Caki2 (cell line): ENCODE measurements around the gene DIP2B. TPM values are rescaled to one million over a fixed set of nuclear protein-coding genes. Genes with fewer than 3 reads are reported as not detected.
A peak's percentile ranks its signal among the peaks of the same experiment; 100 is the strongest.

Experiments used
- DNase-seq: peaks from one replicate; pipeline ENCODE4 v3.0.0-alpha.2; 2015; ENCODE audit warnings: low read depth
- in situ Hi-C: cut with HindIII; loops from 2 replicates; pipeline ENCODE4 v1.10.0; 2016; ENCODE audit warnings: low sequenced_read_pairs, low pct_unique_long_range_greater_than_20kb, mixed read lengths
- total RNA-seq: library from RNA; depleted of rRNA; stranded (reverse); fragments of >200 nt; shearing (Covaris generic); gene quantifications from 2 replicates; pipeline ENCODE4 v1.2.3, GENCODE V29; 2014; ENCODE audit warnings: low replicate concordance

Gene DIP2B
- total RNA-seq, 1 experiment from 2014 or later: 3.6 TPM

GRCh38 chr12:50568338-50569091, 63.7 kb downstream of the DIP2B start:
- no peak for DNase-seq
- in situ Hi-C loops: no loop called here

GRCh38 chr12:50569321-50569720, 64.5 kb downstream of the DIP2B start:
- DNase-seq: no peak
- in situ Hi-C loops: no loop called here

- DNase-seq: peak; percentile 44
- in situ Hi-C loops: no loop called here
Measured at GRCh38 chr12:50569876-50570275, 65.1 kb downstream of the DIP2B start.

- in situ Hi-C loops: no loop called here
- no peak for DNase-seq
Measured at GRCh38 chr12:50571786-50572185, 67.0 kb downstream of the DIP2B start.

GRCh38 chr12:50572287-50572686, 67.5 kb downstream of the DIP2B start:
- DNase-seq: no peak
- in situ Hi-C loops: no loop called here

GRCh38 chr12:50572760-50573159, 68.0 kb downstream of the DIP2B start:
- in situ Hi-C loops: no loop called here
- DNase-seq: no peak

- DNase-seq: no peak
- in situ Hi-C loops: no loop called here
Measured at GRCh38 chr12:50573271-50573670, 68.5 kb downstream of the DIP2B start.

GRCh38 chr12:50574601-50575348, 70.0 kb downstream of the DIP2B start:
- DNase-seq: no peak
- in situ Hi-C loops: no loop called here

GRCh38 chr12:50579757-50580267, 75.0 kb downstream of the DIP2B start:
- in situ Hi-C loops: no loop called here
- DNase-seq: peak; percentile 57

- in situ Hi-C loops: no loop called here
Measured at GRCh38 chr12:50580436-50580835, 75.7 kb downstream of the DIP2B start.

GRCh38 chr12:50581226-50582184, 76.7 kb downstream of the DIP2B start:
- in situ Hi-C loops: no loop called here
- DNase-seq: peak; percentile 50

More at GRCh38 chr12:50580436-50580835, 75.7 kb downstream of the DIP2B start:
- no peak for DNase-seq

- in situ Hi-C loops: no loop called here
- no peak for DNase-seq
Measured at GRCh38 chr12:50584135-50584534, 79.3 kb downstream of the DIP2B start.

- no peak for DNase-seq
- in situ Hi-C loops: no loop called here
Measured at GRCh38 chr12:50589650-50590435, 85.1 kb downstream of the DIP2B start.

GRCh38 chr12:50590869-50591268, 86.1 kb downstream of the DIP2B start:
- in situ Hi-C loops: no loop called here
- no peak for DNase-seq

GRCh38 chr12:50595667-50596066, 90.9 kb downstream of the DIP2B start:
- in situ Hi-C loops: no loop called here
- no peak for DNase-seq

- in situ Hi-C loops: no loop called here
- DNase-seq: peak; percentile 56
Measured at GRCh38 chr12:50597200-50598195, 92.7 kb downstream of the DIP2B start.
